Testis (tissue), 2 donors: ENCODE results near the gene RAB13.

Source experiments
- CTCF ChIP-seq, 3 experiments: fragments of 450-650 bp in 2 of 3; fragments of 200-600 bp in 1 of 3; sonication (generic) in 1 of 3; IDR thresholded peaks; one replicate each; pipeline ENCODE4 v1.5.1; 2016 to 2019; ENCODE audit warnings: antibody characterized with exemption in 3 of 3, mild to moderate bottlenecking in 2 of 3, moderate library complexity in 1 of 3
- POLR2A ChIP-seq: fragments of 450-650 bp; IDR thresholded peaks from one replicate; pipeline ENCODE4 v1.6.1; 2017; ENCODE audit warnings: antibody characterized with exemption, mild to moderate bottlenecking, moderate library complexity

DNA sequence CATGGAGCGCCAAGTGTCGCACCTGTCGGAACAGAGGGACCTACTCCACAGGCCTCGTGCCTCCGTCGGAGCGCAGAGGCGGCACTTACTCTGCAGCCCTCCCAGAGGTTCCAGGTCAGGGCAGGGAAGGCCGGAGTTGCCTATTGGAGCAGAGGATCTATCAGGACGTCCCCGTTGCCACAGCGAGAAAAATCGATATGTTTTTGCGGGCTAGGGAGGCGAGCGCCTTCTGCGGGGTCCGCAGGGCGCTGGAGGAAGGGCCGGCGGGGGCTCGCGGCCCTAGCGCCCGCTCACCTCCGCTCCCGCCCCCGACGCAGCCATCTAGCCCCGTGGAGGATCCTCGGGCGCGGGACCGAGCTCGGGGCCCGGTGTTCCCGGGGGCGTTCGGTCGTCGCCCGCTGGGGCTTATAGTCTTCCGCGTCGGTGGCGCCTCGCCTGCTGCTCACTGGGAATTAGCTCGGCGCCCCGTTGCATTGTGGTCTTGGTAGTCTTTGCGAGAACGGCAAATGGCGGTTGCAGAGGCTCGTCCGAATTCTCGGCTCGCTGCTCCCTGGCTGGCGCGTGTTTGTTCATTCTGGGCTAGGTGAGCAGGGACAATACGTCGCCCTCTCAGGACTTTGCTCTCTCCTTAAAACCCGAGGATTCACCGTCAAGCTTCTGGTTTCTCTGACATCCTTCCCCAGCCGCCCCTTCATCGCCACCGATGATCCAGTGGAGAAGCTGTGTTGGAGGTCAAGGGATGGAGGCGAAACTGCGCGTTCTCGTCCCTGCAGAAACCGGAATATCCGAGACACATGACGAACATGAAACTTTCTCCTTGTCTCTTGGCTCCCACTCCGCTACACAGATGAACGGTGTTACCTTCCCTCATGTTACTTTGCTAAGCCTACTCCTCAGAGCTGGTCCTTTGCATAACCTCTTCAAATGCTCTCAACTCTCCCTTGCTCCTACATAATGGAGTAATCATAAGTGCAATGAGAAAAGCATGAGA is 8.6 kb downstream of the RAB13 start, which contains the start of gene JTB:
- peak; percentile 22 for TF ChIP-seq POLR2A
- TF ChIP-seq CTCF (IDR thresholded peaks at IDR 0.05), result peak in 1 of 3 experiments; percentile 7
